GM21717 (cell line): ENCODE measurements around the gene DROSHA.
"Not testable (repeated sequence)": the region's sequence is repeated elsewhere in the genome, so short reads cannot be mapped to it uniquely, and the experiment has no call there.

ENCODE experiments used
- ATAC-seq: cut with Tn5 transposase; IDR thresholded peaks from one replicate; pipeline ENCODE4 v1.9.1; 2021; ENCODE audit warnings: mild to moderate bottlenecking, moderate library complexity; ENCODE audit not compliant: unreplicated experiment

DROSHA gene

GRCh38 chr5:31531888-31532547 is at the start of gene DROSHA, which contains the start of gene C5orf22:
Gene DROSHA (minus strand): TSS chr5:31532093. CDS start chr5:31529059, 3,034 bp downstream.
Gene C5orf22 (plus strand): TSS chr5:31532301. CDS start chr5:31532393, 92 bp downstream.
- ATAC-seq: peak; percentile 97

GRCh38 chr5:31579558-31579957 is 47.7 kb upstream of the DROSHA start:
- ATAC-seq: no peak

GRCh38 chr5:31577438-31577837 is 45.5 kb upstream of the DROSHA start:
- no peak for ATAC-seq

- no peak for ATAC-seq
Measured at GRCh38 chr5:31574772-31575171, 42.9 kb upstream of the DROSHA start.

GRCh38 chr5:31573494-31574142 is 41.7 kb upstream of the DROSHA start:
- peak; percentile 62 for ATAC-seq

- no peak for ATAC-seq
Measured at GRCh38 chr5:31569068-31569467, 37.2 kb upstream of the DROSHA start.

GRCh38 chr5:31568302-31568835 is 36.5 kb upstream of the DROSHA start:
- ATAC-seq: no peak

GRCh38 chr5:31566362-31566761 is 34.5 kb upstream of the DROSHA start:
- not testable (repeated sequence) for ATAC-seq

GRCh38 chr5:31563216-31563615 is 31.3 kb upstream of the DROSHA start:
- no peak for ATAC-seq

- no peak for ATAC-seq
Measured at GRCh38 chr5:31561946-31562345, 30.1 kb upstream of the DROSHA start.

- no peak for ATAC-seq
Measured at GRCh38 chr5:31559942-31560341, 28.0 kb upstream of the DROSHA start.

- no peak for ATAC-seq
Measured at GRCh38 chr5:31556461-31556860, 24.6 kb upstream of the DROSHA start.

GRCh38 chr5:31554552-31554951 is 22.7 kb upstream of the DROSHA start:
- no peak for ATAC-seq

- no peak for ATAC-seq
Measured at GRCh38 chr5:31553863-31554262, 22.0 kb upstream of the DROSHA start.

GRCh38 chr5:31551878-31552277 is 20.0 kb upstream of the DROSHA start:
- ATAC-seq: no peak

GRCh38 chr5:31549114-31549513 is 17.2 kb upstream of the DROSHA start:
- ATAC-seq: not testable (repeated sequence)

- no peak for ATAC-seq
Measured at GRCh38 chr5:31537851-31538250, 6.0 kb upstream of the DROSHA start.

- no peak for ATAC-seq
Measured at GRCh38 chr5:31537349-31537748, 5.5 kb upstream of the DROSHA start.

GRCh38 chr5:31536873-31537272 is 5.0 kb upstream of the DROSHA start:
- ATAC-seq: no peak

- ATAC-seq: no peak
Measured at GRCh38 chr5:31534527-31535046, 2.7 kb upstream of the DROSHA start.

- ATAC-seq: peak; percentile 35
Measured at GRCh38 chr5:31531543-31531887, 378 bp downstream of the DROSHA start.
